Heart right ventricle (tissue), 16 donors: ENCODE measurements around the gene YARS1. TPM values are rescaled to one million over a fixed set of nuclear protein-coding genes. Genes with fewer than 3 reads are reported as not detected.

Experiments
- ATAC-seq, 8 donors: fragments of 200-7000 bp; cut with Tn5 transposase; one replicate each; pipeline ENCODE4 v1.9.1; 2020; ENCODE audit warnings: mild to moderate bottlenecking in 8 of 8, moderate library complexity in 8 of 8, moderate number of reproducible peaks in 1 of 8
- DNase-seq, 2 donors: peaks; one replicate each; pipeline ENCODE4 v3.0.0-alpha.2; 2020
- H3K27ac ChIP-seq, 10 donors: fragments of 200-600 bp; sonication (generic) in 2 of 10; one replicate each; pipeline versions ENCODE4 v1.5.0 to v1.8.0; 2020 to 2022; ENCODE audit warnings: mild to moderate bottlenecking in 3 of 10
- H3K27me3 ChIP-seq, 7 donors: fragments of 200-600 bp; one replicate each; pipeline ENCODE4 v1.8.0; 2021 to 2022; ENCODE audit warnings: mild to moderate bottlenecking in 2 of 7
- H3K36me3 ChIP-seq, 9 donors: fragments of 200-600 bp; sonication (generic) in 1 of 9; one replicate each; pipeline versions ENCODE4 v1.5.0 to v1.8.0; 2020 to 2022; ENCODE audit warnings: mild to moderate bottlenecking in 2 of 9
- H3K4me1 ChIP-seq, 9 donors: fragments of 200-600 bp; sonication (generic) in 1 of 9; one replicate each; pipeline versions ENCODE4 v1.5.0 to v1.8.0; 2020 to 2022; ENCODE audit warnings: mild to moderate bottlenecking in 4 of 9
- H3K4me3 ChIP-seq, 10 donors: fragments of 200-600 bp; sonication (generic) in 2 of 10; one replicate each; pipeline versions ENCODE4 v1.5.0 to v1.8.0; 2020 to 2022; ENCODE audit warnings: mild to moderate bottlenecking in 7 of 10, moderate library complexity in 2 of 10
- H3K9me3 ChIP-seq, 11 donors: fragments of 200-600 bp in 10 of 11; sonication (generic) in 2 of 11; one replicate each; pipeline versions ENCODE4 v1.5.0 to v1.8.0; 2013 to 2022; ENCODE audit warnings: mild to moderate bottlenecking in 2 of 11, control low read depth in 1 of 11, moderate library complexity in 1 of 11
- CTCF ChIP-seq, 9 donors: fragments of 200-600 bp; sonication (generic) in 2 of 9; IDR thresholded peaks; one replicate each; pipeline versions ENCODE4 v1.5.0 to v1.8.0; 2021 to 2022; ENCODE audit warnings: antibody characterized with exemption in 9 of 9, mild to moderate bottlenecking in 5 of 9, moderate library complexity in 1 of 9
- WGBS, 2 donors: extraction: QIAGEN DNeasy Blood & Tissue Kit; methylation state at CpG; one replicate each; pipeline ENCODE4 v1.1.7; 2013; ENCODE audit warnings: inconsistent platforms in 1 of 2; 5-methylcytosine and 5-hydroxymethylcytosine counted together
- intact Hi-C, 10 donors: fragments of 100-400 bp; cut with DNase I; formaldehyde crosslinking; loops; one replicate each; pipeline versions ENCODE4 v1.11.1 to v1.14.2; 2022
- polyA plus RNA-seq, 2 donors: library from polyadenylated mRNA; stranded (reverse); fragments of 200-250 nt; gene quantifications; one replicate each; pipeline ENCODE4 v1.2.3, GENCODE V29; 2013
- total RNA-seq, 10 donors: library from RNA; stranded (reverse); fragmentation: NEBNext Ultra II Directional in 3 of 10; extraction: Animal tissue kit (Norgen Biotek cat#: 25700) in 3 of 10; gene quantifications; one replicate each; pipeline versions ENCODE4 v1.2.1 to v1.2.4, GENCODE V29; 2021 to 2023
- donor health status: Arrhythmogenic right ventricular cardiomyopathy.
- donor health status: ischemic (EF 13 %, LVEDD 7.1; RV severe dilation, severe dysfunction).
- donor health status: healthy with polysubstance abuse.
- donor health status: DM: no; HTN: yes; CAD: no.
- donor health status: DM: no; HTN: no; CAD: no.
- donor health status: ischemic (EF 25% LVEDD 6.9; RV normal size, moderate dysfunction).
- donor health status: ischemic (EF 25% LVEDD 5.7; RV mildly dilated, moderate dysfunction).
- donor health status: healthy.
- donor health status: DM: yes; HTN: yes; CAD: no.
- donor health status: Ischemic cardiomyopathy.
- donor health status: ischemic (EF 35%, LVEDD 5.7; RV mildly dilated, moderate dysfunction).
- donor health status: nonischemic (EF 11% LVEDD 7.7; RV severe dilation, severe dysfunction).
- donor health status: DM: yes; HTN: yes; CAD: no.
- donor health status: PGD.
- donor health status: ischemic (EF 29% LVEDD 5.4; RV normal size, mild dysfunction).
- donor health status: nonischemic (EF 23%, LVEDD 6.1; RV moderate dilation, normal function).

YARS1 gene
- total and polyA plus RNA-seq, 12 donors = 20.5 to 48.5 (median 31.0) TPM

GRCh38 chr1:32848354-32849063 lies 31.4 kb upstream of the YARS1 start:
- peaks cover 0 to 9% (median 0%) of the 10 kb centered on the region in 11 donors for H3K9me3 ChIP-seq
- intact Hi-C loops = no loop called here
- no peak overlapping the region for H3K4me3 ChIP-seq
- H3K27ac ChIP-seq = no peak overlapping the region
- peaks cover 0 to 7% (median 0%) of the 10 kb centered on the region in 9 donors for H3K4me1 ChIP-seq
- ATAC-seq = no peak
- peaks cover 0 to 96% (median 10%) of the 10 kb centered on the region in 9 donors for H3K36me3 ChIP-seq
- WGBS, 2 donors = 48% methylated on average over 2 of the region's 2 CpGs
- no peak for TF ChIP-seq CTCF (IDR thresholded peaks at IDR 0.05)
- DNase-seq = no peak
- H3K27me3 ChIP-seq = no peaks in the 10 kb centered on the region

GRCh38 chr1:32831878-32832277 lies 14.7 kb upstream of the YARS1 start:
- ATAC-seq (no peak), DNase-seq (no peak)
- intact Hi-C loops = no loop called here
- Histone ChIP-seq H3K27me3 (no peaks in the 10 kb centered on the region), H3K4me1 (no peaks in the 10 kb centered on the region), H3K4me3 (no peak overlapping the region), H3K9me3 (no peaks in the 10 kb centered on the region), H3K27ac (no peak overlapping the region), H3K36me3 (peaks cover 0 to 100% (median 52%) of the 10 kb centered on the region in 9 donors)
- no peak for TF ChIP-seq CTCF (IDR thresholded peaks at IDR 0.05)
- 92 to 95% methylated on average over 1 of the region's 1 CpG for WGBS, 2 donors

- ATAC-seq = no peak
- intact Hi-C loops = no loop called here
- no peaks in the 10 kb centered on the region for H3K27me3 ChIP-seq
- TF ChIP-seq CTCF (IDR thresholded peaks at IDR 0.05) = no peak
- H3K4me1 ChIP-seq = no peaks in the 10 kb centered on the region
- no peaks in the 10 kb centered on the region for H3K9me3 ChIP-seq
- no peak overlapping the region for H3K27ac ChIP-seq
- no peak overlapping the region for H3K4me3 ChIP-seq
- peaks cover 0 to 100% (median 61%) of the 10 kb centered on the region in 9 donors for H3K36me3 ChIP-seq
- 82 to 89% methylated on average over 6 of the region's 6 CpGs for WGBS, 2 donors
- DNase-seq = no peak
Measured at GRCh38 chr1:32830092-32830852, 13.1 kb upstream of the YARS1 start.

- Histone ChIP-seq H3K36me3 (peaks cover 0 to 85% (median 49%) of the 10 kb centered on the region in 9 donors), H3K4me1 (peaks cover 0 to 5% (median 0%) of the 10 kb centered on the region in 9 donors), H3K27ac (no peak overlapping the region), H3K9me3 (no peaks in the 10 kb centered on the region), H3K27me3 (no peaks in the 10 kb centered on the region), H3K4me3 (no peak overlapping the region)
- ATAC-seq (no peak), DNase-seq (no peak)
- peak in 7 of 9 donors; percentile 19 to 47 (median 32) for TF ChIP-seq CTCF (IDR thresholded peaks at IDR 0.05)
- intact Hi-C loops = loop anchor here in 2 of 10 donors (5.0 to 10.0 kb wide), 2 partner anchors 39 to 46 kb away; partner anchors contain the start of gene FNDC5 (in 1 of the 2)
- whole genome bisulfite sequencing, 2 donors = 91 to 95% methylated on average over 7 of the region's 7 CpGs
Measured at GRCh38 chr1:32828341-32828740, 11.2 kb upstream of the YARS1 start.
